ENCODE results near the gene PPP1R8. TPM values are rescaled to one million over a fixed set of nuclear protein-coding genes. Genes with fewer than 3 reads are reported as not detected.

Gene PPP1R8
- total and polyA plus RNA-seq, 7 donors = 25.8 to 37.5 (median 31.8) TPM

- WGBS, 2 donors = 36 to 46% methylated on average over 10 of the region's 10 CpGs
- intact Hi-C loops (cut with DNase I) = loop anchor here (1.0 kb wide), 1 partner anchor 121 kb away; no protein-coding TSS in a partner anchor
- H3K27ac ChIP-seq = peak overlapping the region in 1 of 4 donors; percentile 53
- H3K36me3 ChIP-seq = no peaks in the 10 kb centered on the region
- peak; percentile 71 to 93 (median 86) for TF ChIP-seq CTCF (IDR thresholded peaks at IDR 0.05)
- TF ChIP-seq EP300 (IDR thresholded peaks at IDR 0.05) = no peak
- no peak for TF ChIP-seq POLR2A (IDR thresholded peaks at IDR 0.05)
- TF ChIP-seq POLR2AphosphoS5 (IDR thresholded peaks at IDR 0.05) = peak in 3 of 4 donors; percentile 12 to 62 (median 59)
- H3K4me1 ChIP-seq = peaks cover 0 to 11% (median 4%) of the 10 kb centered on the region in 4 donors
- peak; percentile 92 for DNase-seq
- H3K4me3 ChIP-seq = peak overlapping the region in 1 of 4 donors; percentile 7
- no peaks in the 10 kb centered on the region for H3K27me3 ChIP-seq
- H3K9me3 ChIP-seq = no peaks in the 10 kb centered on the region
Observed at GRCh38 chr1:27858072-27858948, 27.7 kb downstream of the PPP1R8 start.

- peak; percentile 56 for DNase-seq
- Histone ChIP-seq H3K27ac (peak overlapping the region in 1 of 4 donors; percentile 53), H3K4me1 (peaks cover 0 to 11% (median 4%) of the 10 kb centered on the region in 4 donors), H3K27me3 (no peaks in the 10 kb centered on the region), H3K9me3 (no peaks in the 10 kb centered on the region), H3K4me3 (no peak overlapping the region), H3K36me3 (no peaks in the 10 kb centered on the region)
- TF ChIP-seq POLR2A (IDR thresholded peaks at IDR 0.05) = no peak
- TF ChIP-seq CTCF (IDR thresholded peaks at IDR 0.05) = no peak
- no peak for TF ChIP-seq POLR2AphosphoS5 (IDR thresholded peaks at IDR 0.05)
- no peak for TF ChIP-seq EP300 (IDR thresholded peaks at IDR 0.05)
- WGBS, 2 donors = 87 to 90% methylated on average over 14 of the region's 14 CpGs
- intact Hi-C loops (cut with DNase I) = loop anchor here (1.0 kb wide), 1 partner anchor 120 kb away; no protein-coding TSS in a partner anchor
Observed at GRCh38 chr1:27858949-27859576, 28.5 kb downstream of the PPP1R8 start.

GRCh38 chr1:27861436-27861835 lies 30.9 kb downstream of the PPP1R8 start:
- H3K9me3 ChIP-seq = no peaks in the 10 kb centered on the region
- H3K4me1 ChIP-seq = peaks cover 0 to 11% (median 4%) of the 10 kb centered on the region in 4 donors
- intact Hi-C loops (cut with DNase I) = no loop called here
- WGBS, 2 donors = 91 to 92% methylated on average over 10 of the region's 10 CpGs
- no peak overlapping the region for H3K27ac ChIP-seq
- DNase-seq = no peak
- H3K36me3 ChIP-seq = no peaks in the 10 kb centered on the region
- no peak overlapping the region for H3K4me3 ChIP-seq
- TF ChIP-seq CTCF (IDR thresholded peaks at IDR 0.05) (no peak), EP300 (IDR thresholded peaks at IDR 0.05) (no peak), POLR2A (IDR thresholded peaks at IDR 0.05) (no peak), POLR2AphosphoS5 (IDR thresholded peaks at IDR 0.05) (no peak)
- H3K27me3 ChIP-seq = no peaks in the 10 kb centered on the region

- peak overlapping the region in 3 of 4 donors; percentile 49 to 65 (median 64) for H3K27ac ChIP-seq
- H3K27me3 ChIP-seq = no peaks in the 10 kb centered on the region
- H3K4me1 ChIP-seq = peaks cover 0 to 11% (median 4%) of the 10 kb centered on the region in 4 donors
- TF ChIP-seq POLR2A (IDR thresholded peaks at IDR 0.05) (no peak), CTCF (IDR thresholded peaks at IDR 0.05) (no peak), EP300 (IDR thresholded peaks at IDR 0.05) (no peak), POLR2AphosphoS5 (IDR thresholded peaks at IDR 0.05) (no peak)
- no peaks in the 10 kb centered on the region for H3K9me3 ChIP-seq
- no peak overlapping the region for H3K4me3 ChIP-seq
- intact Hi-C loops (cut with DNase I) = no loop called here
- DNase-seq = no peak
- H3K36me3 ChIP-seq = no peaks in the 10 kb centered on the region
- 80 to 87% methylated on average over 3 of the region's 3 CpGs for WGBS, 2 donors
Observed at GRCh38 chr1:27862004-27862403, 31.4 kb downstream of the PPP1R8 start.
